PC-9 (cell line): ENCODE data around the gene VSIG2. TPM values are rescaled to one million over a fixed set of nuclear protein-coding genes. Genes with fewer than 3 reads are reported as not detected.

ENCODE experiments used
- BruUV-seq: library from RNA; stranded (reverse); fragments of 400-500 nt; replicated peaks from 2 replicates; lab custom pipeline; 2021; lab: Mats Ljungman, UMichigan
- CTCF ChIA-PET: fragments of 300-600 bp; sonication (Branson Sonifier 250); formaldehyde crosslinking; loops from one replicate; lab custom pipeline; 2022; ENCODE audit warnings: antibody characterized with exemption; lab: Charles Lee
- POLR2A ChIA-PET: fragments of 300-600 bp; sonication (Branson Sonifier 250); formaldehyde crosslinking; loops from one replicate; lab custom pipeline; 2022; ENCODE audit warnings: antibody characterized with exemption; ENCODE audit not compliant: unreplicated experiment; lab: Charles Lee
- DNase-seq, 2 experiments: peaks; one replicate each; pipeline versions ENCODE4 v3.0.0 to v3.0.0-alpha.2; 2015 to 2022; ENCODE audit warnings: mixed read lengths in 1 of 2
- H2AFZ ChIP-seq: fragments of 200-600 bp; sonication (generic); 2 replicates; pipeline ENCODE4 v1.8.1; 2017; ENCODE audit warnings: antibody characterized with exemption
- H3F3A ChIP-seq: fragments of 200-600 bp; sonication (generic); 2 replicates; pipeline ENCODE4 v1.8.1; 2017; ENCODE audit warnings: antibody characterized with exemption, mild to moderate bottlenecking, low read depth; ENCODE audit not compliant: insufficient read depth
- H3K27ac ChIP-seq: fragments of 200-600 bp; sonication (generic); 2 replicates; pipeline ENCODE4 v1.6.1; 2016; ENCODE audit warnings: mixed run types
- H3K27me3 ChIP-seq: fragments of 200-600 bp; sonication (generic); 2 replicates; pipeline ENCODE4 v1.6.1; 2016; ENCODE audit warnings: low read depth, mixed run types; ENCODE audit not compliant: insufficient read depth
- H3K36me3 ChIP-seq: fragments of 200-600 bp; sonication (generic); 2 replicates; pipeline ENCODE4 v1.6.1; 2016; ENCODE audit warnings: low read depth, mixed run types
- H3K4me1 ChIP-seq: fragments of 200-600 bp; sonication (generic); replicated peaks from 2 replicates; pipeline ENCODE4 v1.6.1; 2016; ENCODE audit warnings: mixed run types; ENCODE audit not compliant: insufficient read depth
- H3K4me2 ChIP-seq: fragments of 200-600 bp; sonication (generic); 2 replicates; pipeline ENCODE4 v1.6.1; 2017; ENCODE audit warnings: mixed run types
- H3K4me3 ChIP-seq: fragments of 200-600 bp; sonication (generic); 2 replicates; pipeline ENCODE4 v1.6.1; 2016; ENCODE audit warnings: mixed run types
- H3K79me2 ChIP-seq: fragments of 200-600 bp; sonication (generic); 2 replicates; pipeline ENCODE4 v1.6.1; 2017; ENCODE audit warnings: low read depth, mixed run types
- H3K9me2 ChIP-seq: fragments of 200-600 bp; sonication (generic); 2 replicates; pipeline ENCODE4 v1.8.1; 2017; ENCODE audit warnings: mild to moderate bottlenecking; ENCODE audit not compliant: insufficient read depth
- H3K9me3 ChIP-seq: fragments of 200-600 bp; sonication (generic); 2 replicates; pipeline ENCODE4 v1.8.1; 2016; ENCODE audit warnings: low read depth; ENCODE audit not compliant: insufficient read depth
- H4K20me1 ChIP-seq: fragments of 200-600 bp; sonication (generic); 2 replicates; pipeline ENCODE4 v1.8.1; 2017; ENCODE audit not compliant: insufficient read depth
- EZH2 ChIP-seq: fragments of 200-600 bp; sonication (generic); IDR thresholded peaks from 2 replicates; pipeline ENCODE4 v1.8.0; 2017; ENCODE audit warnings: antibody characterized with exemption, low read depth
- intact Hi-C: fragments of 100-400 bp; cut with micrococcal nuclease; formaldehyde crosslinking; loops from one replicate; pipeline ENCODE4 v1.10.0; 2022; ENCODE audit not compliant: unreplicated experiment
- total RNA-seq: library from RNA; stranded (reverse); gene quantifications from 2 replicates; pipeline ENCODE4 v1.2.3, GENCODE V29; 2021
- TF ChIP-seq, protein P1 (sequence below): fragments of 200-600 bp; sonication (generic); conservative IDR thresholded peaks from 2 replicates; pipeline ENCODE4 v1.6.1; 2017; ENCODE audit warnings: mixed run types, antibody characterized with exemption, mild to moderate bottlenecking, moderate library complexity

VSIG2 gene
- total RNA-seq, 1 experiment from 2014 or later = 12.4 TPM

DNA sequence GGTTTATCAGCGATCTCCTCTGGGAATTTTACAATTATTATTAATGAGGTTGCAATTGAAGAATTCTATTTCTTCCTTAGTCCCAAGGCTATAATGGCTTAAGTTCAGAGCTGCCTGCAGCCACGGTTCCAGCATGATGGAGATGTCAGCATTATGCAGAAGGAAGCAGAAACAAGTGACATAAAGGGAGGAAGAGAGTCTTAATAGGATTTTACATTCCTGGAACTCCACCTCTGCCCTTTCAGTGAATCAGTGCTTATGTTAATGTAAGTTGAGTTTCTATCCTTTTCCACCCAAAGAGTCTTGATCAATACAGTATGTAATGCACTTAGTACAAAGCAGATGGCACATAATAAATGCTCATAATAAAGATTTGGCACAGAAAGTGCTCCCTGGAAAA lies 23.9 kb downstream of the VSIG2 start:
- no peaks in the 10 kb centered on the region for H4K20me1 ChIP-seq
- no peaks in the 10 kb centered on the region for H3K36me3 ChIP-seq
- no peaks in the 10 kb centered on the region for H3K4me1 ChIP-seq
- H3K4me3 ChIP-seq = no peak overlapping the region
- no peak for DNase-seq
- CTCF ChIA-PET = no interaction called here
- no peak overlapping the region for H3K27ac ChIP-seq
- no peaks in the 10 kb centered on the region for H3K79me2 ChIP-seq
- H3F3A ChIP-seq = no peaks in the 10 kb centered on the region
- H3K27me3 ChIP-seq = peaks cover 21% of the 10 kb centered on the region
- no peak overlapping the region for H2AFZ ChIP-seq
- TF ChIP-seq EZH2 = no peak
- TF ChIP-seq, protein P1, sequence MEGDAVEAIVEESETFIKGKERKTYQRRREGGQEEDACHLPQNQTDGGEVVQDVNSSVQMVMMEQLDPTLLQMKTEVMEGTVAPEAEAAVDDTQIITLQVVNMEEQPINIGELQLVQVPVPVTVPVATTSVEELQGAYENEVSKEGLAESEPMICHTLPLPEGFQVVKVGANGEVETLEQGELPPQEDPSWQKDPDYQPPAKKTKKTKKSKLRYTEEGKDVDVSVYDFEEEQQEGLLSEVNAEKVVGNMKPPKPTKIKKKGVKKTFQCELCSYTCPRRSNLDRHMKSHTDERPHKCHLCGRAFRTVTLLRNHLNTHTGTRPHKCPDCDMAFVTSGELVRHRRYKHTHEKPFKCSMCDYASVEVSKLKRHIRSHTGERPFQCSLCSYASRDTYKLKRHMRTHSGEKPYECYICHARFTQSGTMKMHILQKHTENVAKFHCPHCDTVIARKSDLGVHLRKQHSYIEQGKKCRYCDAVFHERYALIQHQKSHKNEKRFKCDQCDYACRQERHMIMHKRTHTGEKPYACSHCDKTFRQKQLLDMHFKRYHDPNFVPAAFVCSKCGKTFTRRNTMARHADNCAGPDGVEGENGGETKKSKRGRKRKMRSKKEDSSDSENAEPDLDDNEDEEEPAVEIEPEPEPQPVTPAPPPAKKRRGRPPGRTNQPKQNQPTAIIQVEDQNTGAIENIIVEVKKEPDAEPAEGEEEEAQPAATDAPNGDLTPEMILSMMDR = no peak
- POLR2A ChIA-PET = no interaction called here
- H3K4me2 ChIP-seq = no peak overlapping the region
- BruUV-seq = no TSS peak
- no peaks in the 10 kb centered on the region for H3K9me3 ChIP-seq
- H3K9me2 ChIP-seq = peaks cover 4% of the 10 kb centered on the region; the same call in 1 of the 2 replicates
- intact Hi-C loops = no loop called here

DNA sequence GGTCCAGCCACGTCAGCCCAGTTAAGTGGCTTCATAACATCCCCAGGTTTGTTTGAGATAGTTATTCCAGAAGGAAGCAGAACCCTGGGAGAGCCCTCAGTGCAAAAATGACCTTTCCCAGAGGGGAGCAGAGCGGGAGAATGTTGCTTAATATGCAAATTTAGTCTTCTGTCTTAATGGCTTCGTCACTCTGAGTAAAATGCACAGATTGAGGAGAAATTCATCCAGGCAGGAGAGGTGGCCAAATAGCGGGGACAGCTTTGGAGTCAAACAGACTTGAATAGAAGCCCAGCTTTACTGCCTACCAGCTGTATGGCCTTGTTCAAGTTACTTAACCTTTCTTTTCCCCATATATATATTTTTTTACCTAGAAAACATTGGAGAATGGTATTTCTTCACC lies 24.6 kb downstream of the VSIG2 start:
- Histone ChIP-seq H3K4me3 (no peak overlapping the region), H3K27me3 (peaks cover 27% of the 10 kb centered on the region), H3K27ac (no peak overlapping the region), H3K36me3 (no peaks in the 10 kb centered on the region), H3K4me2 (no peak overlapping the region), H4K20me1 (no peaks in the 10 kb centered on the region), H2AFZ (no peak overlapping the region), H3F3A (no peaks in the 10 kb centered on the region), H3K9me2 (peaks cover 4% of the 10 kb centered on the region; the same call in 1 of the 2 replicates), H3K9me3 (no peaks in the 10 kb centered on the region), H3K79me2 (no peaks in the 10 kb centered on the region), H3K4me1 (no peaks in the 10 kb centered on the region)
- intact Hi-C loops = no loop called here
- CTCF ChIA-PET = no interaction called here
- POLR2A ChIA-PET = no interaction called here
- TF ChIP-seq, protein P1 = no peak
- no peak for TF ChIP-seq EZH2
- BruUV-seq = no TSS peak
- no peak for DNase-seq

DNA sequence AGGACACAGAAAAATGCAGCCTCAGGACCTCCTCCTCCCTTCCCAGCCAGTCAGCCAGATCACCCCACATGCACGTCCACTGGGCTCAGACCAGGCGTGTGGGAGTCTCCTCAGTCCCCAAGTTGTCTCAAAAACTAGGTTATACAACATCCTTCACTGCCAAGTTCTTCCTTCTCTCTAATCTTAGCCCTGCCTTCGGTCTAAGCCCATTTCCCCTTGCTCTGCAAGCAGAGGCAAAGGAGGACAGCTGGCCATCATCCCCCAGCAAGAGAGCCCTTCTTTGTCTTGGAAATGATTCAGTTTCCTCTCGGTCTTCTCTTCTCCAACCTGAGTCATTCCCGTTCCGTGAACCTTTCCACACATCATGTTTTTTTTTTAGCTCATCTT lies 26.3 kb downstream of the VSIG2 start:
- Histone ChIP-seq H3F3A (no peaks in the 10 kb centered on the region), H3K27me3 (peaks cover 42% of the 10 kb centered on the region), H3K9me3 (no peaks in the 10 kb centered on the region), H3K4me2 (no peak overlapping the region), H4K20me1 (no peaks in the 10 kb centered on the region), H3K79me2 (no peaks in the 10 kb centered on the region), H3K36me3 (no peaks in the 10 kb centered on the region), H3K9me2 (no peaks in the 10 kb centered on the region), H3K4me1 (no peaks in the 10 kb centered on the region), H3K27ac (no peak overlapping the region), H3K4me3 (no peak overlapping the region), H2AFZ (no peak overlapping the region)
- ChIA-PET POLR2A (no interaction called here), CTCF (no interaction called here)
- intact Hi-C loops = no loop called here
- no peak for DNase-seq
- TF ChIP-seq, protein P1 = no peak
- no peak for TF ChIP-seq EZH2
- no TSS peak for BruUV-seq
